Esophagus squamous epithelium (tissue), 4 donors: Measurements from ENCODE around the gene UMOD.

Experiments
- POLR2A ChIP-seq, 4 donors: fragments of 450-650 bp; IDR thresholded peaks; one replicate each; pipeline ENCODE4 v1.6.1; 2017; ENCODE audit warnings: antibody characterized with exemption in 4 of 4, mild to moderate bottlenecking in 4 of 4, moderate library complexity in 3 of 4
- TF ChIP-seq, protein P1 (sequence below), 6 experiments: fragments of 450-650 bp in 4 of 6; fragments of 200-600 bp in 2 of 6; sonication (generic) in 2 of 6; IDR thresholded peaks; one replicate each; pipeline ENCODE4 v1.5.1; 2016 to 2019; ENCODE audit warnings: antibody characterized with exemption in 6 of 6, mild to moderate bottlenecking in 4 of 6, moderate library complexity in 4 of 6

DNA sequence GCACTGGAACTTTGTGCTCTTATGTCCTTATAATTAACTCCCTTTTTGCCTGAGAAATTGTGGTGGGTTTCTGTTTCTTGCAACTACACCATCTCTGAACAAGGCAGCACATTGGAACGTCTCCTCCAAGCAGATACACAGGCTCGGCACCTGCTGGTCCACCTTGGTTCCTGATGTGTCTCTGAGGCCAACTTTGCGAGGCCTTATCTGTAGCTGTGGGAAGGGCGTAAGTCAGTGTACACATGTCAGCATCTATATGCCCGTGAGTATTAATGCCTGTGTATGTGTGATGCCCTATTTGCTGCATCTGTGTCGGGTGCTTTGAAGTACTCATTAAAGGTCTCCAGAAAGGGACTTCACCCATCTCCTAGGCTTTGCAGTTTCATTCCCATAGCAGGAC lies 42.7 kb downstream of the UMOD start:
- TF ChIP-seq, protein P1, sequence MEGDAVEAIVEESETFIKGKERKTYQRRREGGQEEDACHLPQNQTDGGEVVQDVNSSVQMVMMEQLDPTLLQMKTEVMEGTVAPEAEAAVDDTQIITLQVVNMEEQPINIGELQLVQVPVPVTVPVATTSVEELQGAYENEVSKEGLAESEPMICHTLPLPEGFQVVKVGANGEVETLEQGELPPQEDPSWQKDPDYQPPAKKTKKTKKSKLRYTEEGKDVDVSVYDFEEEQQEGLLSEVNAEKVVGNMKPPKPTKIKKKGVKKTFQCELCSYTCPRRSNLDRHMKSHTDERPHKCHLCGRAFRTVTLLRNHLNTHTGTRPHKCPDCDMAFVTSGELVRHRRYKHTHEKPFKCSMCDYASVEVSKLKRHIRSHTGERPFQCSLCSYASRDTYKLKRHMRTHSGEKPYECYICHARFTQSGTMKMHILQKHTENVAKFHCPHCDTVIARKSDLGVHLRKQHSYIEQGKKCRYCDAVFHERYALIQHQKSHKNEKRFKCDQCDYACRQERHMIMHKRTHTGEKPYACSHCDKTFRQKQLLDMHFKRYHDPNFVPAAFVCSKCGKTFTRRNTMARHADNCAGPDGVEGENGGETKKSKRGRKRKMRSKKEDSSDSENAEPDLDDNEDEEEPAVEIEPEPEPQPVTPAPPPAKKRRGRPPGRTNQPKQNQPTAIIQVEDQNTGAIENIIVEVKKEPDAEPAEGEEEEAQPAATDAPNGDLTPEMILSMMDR (IDR thresholded peaks at IDR 0.05) = no peak
- TF ChIP-seq POLR2A (IDR thresholded peaks at IDR 0.05) = no peak
